OCI-LY1 (cell line): ENCODE data around the gene TRIO.

Source experiments
- CTCF ChIP-seq: fragments of 200-600 bp; sonication (generic), shearing (Covaris generic); IDR thresholded peaks from 2 replicates; pipeline ENCODE4 v1.5.1; 2017; ENCODE audit warnings: mild to moderate bottlenecking, antibody characterized with exemption, low read length, moderate library complexity, mixed read lengths
- EZH2 ChIP-seq: fragments of 200-600 bp; sonication (generic), shearing (Covaris generic); IDR thresholded peaks from 2 replicates; pipeline ENCODE4 v1.8.0; 2017; ENCODE audit warnings: borderline replicate concordance, mixed run types, mild to moderate bottlenecking, antibody characterized with exemption, low read length, moderate library complexity, mixed read lengths

- no peak for TF ChIP-seq CTCF
- TF ChIP-seq EZH2 = no peak
These were observed 308.7 kb downstream of the TRIO start for GRCh38 chr5:14451871-14452270.
